A549 (cell line): Measurements from ENCODE around the gene PID1. TPM values are rescaled to one million over a fixed set of nuclear protein-coding genes. Genes with fewer than 3 reads are reported as not detected.

Source experiments
- ATAC-seq, 2 experiments: fragments of 200-7000 bp in 1 of 2; fragments of >200 bp in 1 of 2; cut with Nextera tagmentation in 1 of 2; cut with Tn5 transposase in 1 of 2; 3 replicates each; pipeline versions ENCODE4 v1.8.0 to v1.9.1; 2018 to 2020; ENCODE audit warnings: mild to moderate bottlenecking in 1 of 2, moderate library complexity in 1 of 2
- CTCF ChIA-PET: fragments of 300-600 bp; sonication (Branson Sonifier 250); formaldehyde crosslinking; extraction: SDS; loops from one replicate; lab custom pipeline; 2021; ENCODE audit warnings: antibody characterized with exemption, inconsistent platforms; lab: Yijun Ruan, JAX
- POLR2A ChIA-PET: fragments of 350-600 bp; formaldehyde crosslinking; extraction: SDS; loops from one replicate; lab custom pipeline; 2021; ENCODE audit warnings: antibody characterized with exemption, inconsistent platforms; lab: Yijun Ruan, JAX
- DNase-seq, 2 experiments: peaks; one replicate each; pipeline versions ENCODE4 v3.0.0 to v3.0.0-alpha.2; 2011 to 2016; ENCODE audit warnings: low read depth in 1 of 2, low spot score in 1 of 2
- FAIRE-seq: peaks from 2 replicates; lab custom pipeline; 2011; peaks lifted over from hg19 to GRCh38; lab: Jason Lieb, UNC
- H3K27ac ChIP-seq, 2 experiments: fragments of >200 bp; sonication (Bioruptor Twin); formaldehyde crosslinking; 3 replicates each; pipeline ENCODE4 v1.5.1; 2016 to 2017
- H3K4me1 ChIP-seq: fragments of >200 bp; sonication (Bioruptor Twin); formaldehyde crosslinking; 3 replicates; pipeline ENCODE4 v1.6.1; 2016
- H3K4me2 ChIP-seq: fragments of >200 bp; sonication (Bioruptor Twin); formaldehyde crosslinking; 3 replicates; pipeline ENCODE4 v1.6.1; 2016
- H3K4me3 ChIP-seq: fragments of >200 bp; sonication (Bioruptor Twin); formaldehyde crosslinking; 3 replicates; pipeline ENCODE4 v1.5.1; 2016
- H3K9me3 ChIP-seq: fragments of >200 bp; sonication (Bioruptor Twin); formaldehyde crosslinking; 3 replicates; pipeline ENCODE4 v1.6.1; 2016
- CBX2 ChIP-seq: fragments of 200-600 bp; sonication (generic); IDR thresholded peaks from 2 replicates; pipeline ENCODE4 v1.6.1; 2016; ENCODE audit warnings: low read depth, mild to moderate bottlenecking, borderline replicate concordance
- CEBPB ChIP-seq, 2 experiments: fragments of >200 bp in 1 of 2; sonication (Bioruptor Twin) in 1 of 2; formaldehyde crosslinking in 1 of 2; IDR thresholded peaks; 2 replicates each; pipeline ENCODE4 v1.6.1; 2012 to 2016
- EHF ChIP-seq: fragments of 250-450 bp; sonication (Bioruptor Pico); IDR thresholded peaks from 2 replicates; pipeline ENCODE4 v1.5.0; 2020; ENCODE audit warnings: mild to moderate bottlenecking
- GATA3 ChIP-seq: IDR thresholded peaks from 2 replicates; pipeline ENCODE4 v1.6.1; 2012; ENCODE audit warnings: borderline replicate concordance
- HEYL ChIP-seq: fragments of 250-450 bp; sonication (Bioruptor Pico); IDR thresholded peaks from 2 replicates; pipeline ENCODE4 v1.8.0; 2021; ENCODE audit warnings: mild to moderate bottlenecking, moderate library complexity
- KDM1A ChIP-seq: fragments of 200-600 bp; sonication (generic); IDR thresholded peaks from 2 replicates; pipeline ENCODE4 v1.6.1; 2016; ENCODE audit warnings: low read depth, mild to moderate bottlenecking
- MAZ ChIP-seq: fragments of 150-350 bp; IDR thresholded peaks from 2 replicates; pipeline ENCODE4 v1.6.1; 2014; ENCODE audit warnings: antibody characterized with exemption, low read depth, low read length, borderline replicate concordance
- MYC ChIP-seq: IDR thresholded peaks from 2 replicates; pipeline ENCODE4 v1.6.1; 2012; ENCODE audit warnings: mild to moderate bottlenecking, inconsistent platforms, low read length, improper control_type of control experiment, borderline replicate concordance
- NPAS2 ChIP-seq: fragments of 250-450 bp; sonication (Bioruptor Pico); IDR thresholded peaks from 2 replicates; pipeline ENCODE4 v1.8.0; 2022; ENCODE audit warnings: mild to moderate bottlenecking, moderate library complexity, borderline replicate concordance
- RARB ChIP-seq: fragments of 250-450 bp; sonication (Bioruptor Pico); IDR thresholded peaks from 2 replicates; pipeline ENCODE4 v1.8.0; 2021; ENCODE audit warnings: mild to moderate bottlenecking, moderate library complexity
- ZC3H11A ChIP-seq: fragments of 450-650 bp; IDR thresholded peaks from 2 replicates; pipeline ENCODE4 v1.6.1; 2014; ENCODE audit warnings: antibody characterized with exemption, mild to moderate bottlenecking
- ZNF302 ChIP-seq: fragments of 250-450 bp; sonication (Bioruptor Pico); IDR thresholded peaks from 2 replicates; pipeline ENCODE4 v1.9.0; 2021; ENCODE audit warnings: inconsistent platforms, mild to moderate bottlenecking, moderate library complexity
- ZSCAN20 ChIP-seq: fragments of 250-450 bp; sonication (Bioruptor Pico); IDR thresholded peaks from 2 replicates; pipeline ENCODE4 v1.8.0; 2022; ENCODE audit warnings: mild to moderate bottlenecking, moderate library complexity
- WGBS: methylation state at CpG from one replicate; pipeline ENCODE4 v1.1.6; 2017; ENCODE audit errors: missing lambda C conversion rate; 5-methylcytosine and 5-hydroxymethylcytosine counted together
- polyA plus RNA-seq, 4 experiments: library from polyadenylated mRNA; depleted of rRNA in 3 of 4; stranded (reverse); fragments of >200 nt; fragmentation: RNase III in 1 of 4; extraction: RNeasy Plus Mini Kit Qiagen cat#74134 plus additional on column Dnase treatment in 1 of 4; gene quantifications; 2 replicates in 3 of 4; 3 replicates in 1 of 4; pipeline ENCODE4 v1.2.3, GENCODE V29; 2011 to 2017
- TF ChIP-seq, protein P1 (sequence below): IDR thresholded peaks from 2 replicates; pipeline ENCODE4 v1.6.1; 2012
- TF ChIP-seq, protein P2 (sequence below): fragments of 200-600 bp; sonication (generic); IDR thresholded peaks from 2 replicates; pipeline ENCODE4 v1.6.1; 2016; ENCODE audit warnings: antibody characterized with exemption, mild to moderate bottlenecking, moderate library complexity
- TF ChIP-seq, protein P3 (sequence below): fragments of >200 bp; sonication (Bioruptor Twin); formaldehyde crosslinking; IDR thresholded peaks from 3 replicates; pipeline ENCODE4 v1.5.1; 2016

PID1 gene
- polyA plus RNA-seq, 2 of the 4 experiments (the other 2 are of a cell fraction), result 0.75 to 2.7 TPM

DNA sequence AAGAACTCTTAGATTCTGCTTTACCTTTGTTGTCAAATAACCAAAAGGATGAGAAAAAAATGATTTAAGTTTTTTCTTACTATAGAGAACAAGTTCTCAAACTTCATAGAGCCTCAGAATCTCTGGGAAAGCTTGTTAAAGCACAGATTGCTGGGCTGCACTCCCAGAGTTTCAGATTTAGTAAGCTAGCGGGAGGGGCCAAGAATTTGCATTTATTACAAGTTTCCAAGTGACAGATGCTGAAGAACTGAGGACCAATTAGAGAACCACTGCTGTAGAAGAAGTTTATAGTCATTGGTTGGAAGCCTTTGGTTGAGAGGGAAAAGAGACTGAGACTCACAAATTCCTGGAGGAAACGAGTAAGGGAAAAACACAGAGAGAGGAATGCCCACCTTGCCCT lies 32.1 kb downstream of the PID1 start:
- Histone ChIP-seq H3K9me3 (peaks cover 6% of the 10 kb centered on the region; the same call in 2 of the 3 replicates), H3K4me3 (no peak overlapping the region), H3K4me2 (no peak overlapping the region), H3K4me1 (no peaks in the 10 kb centered on the region), H3K27ac (no peak overlapping the region)
- ATAC-seq (no peak), DNase-seq (no peak), FAIRE-seq (no peak)
- POLR2A ChIA-PET, result no interaction called here
- TF ChIP-seq CBX2, result no peak
- no peak for TF ChIP-seq NPAS2 (CRISPR knock-in tag)
- no peak for TF ChIP-seq MYC
- no peak for TF ChIP-seq MAZ
- TF ChIP-seq HEYL (CRISPR knock-in tag), result no peak
- TF ChIP-seq GATA3, result no peak
- 2% methylated on average over 2 of the region's 2 CpGs for WGBS
- CTCF ChIA-PET, result no interaction called here

DNA sequence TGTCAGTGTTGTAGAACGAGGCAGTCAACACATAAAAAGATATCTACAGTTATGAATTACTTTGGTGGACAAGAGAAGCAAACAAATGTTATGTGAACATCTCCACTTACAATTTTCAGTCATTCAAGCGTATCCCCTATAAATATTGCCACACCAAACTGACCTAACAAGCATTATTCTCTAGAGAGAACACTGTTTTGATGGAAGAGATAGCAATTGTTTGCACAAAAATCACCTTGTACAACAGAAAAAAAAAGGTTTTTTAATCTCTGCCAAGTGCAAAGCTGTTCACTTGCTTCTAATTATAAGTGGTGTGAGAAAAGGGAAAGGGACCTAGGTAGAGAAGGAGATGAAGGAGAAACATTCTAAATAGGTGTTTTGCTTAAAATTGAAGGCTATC lies 33.8 kb downstream of the PID1 start:
- WGBS, result 3% methylated on average over 2 of the region's 2 CpGs
- CTCF ChIA-PET, result interaction anchor here (0.6 to 0.7 kb wide), 2 partner anchors 27 to 682 kb away, joined by 4 read pairs; no protein-coding TSS in a partner anchor
- Histone ChIP-seq H3K4me3 (no peak overlapping the region), H3K4me2 (no peak overlapping the region), H3K27ac (no peak overlapping the region), H3K9me3 (peaks cover 6% of the 10 kb centered on the region; the same call in 2 of the 3 replicates)
- DNase-seq, result no peak
- no peak for ATAC-seq
- no peak for FAIRE-seq
- TF ChIP-seq CBX2, result no peak
- no peak for TF ChIP-seq KDM1A
- TF ChIP-seq EHF (CRISPR knock-in tag), result no peak
- no peak for TF ChIP-seq HEYL (CRISPR knock-in tag)
- TF ChIP-seq ZC3H11A, result no peak
- TF ChIP-seq, protein P1, sequence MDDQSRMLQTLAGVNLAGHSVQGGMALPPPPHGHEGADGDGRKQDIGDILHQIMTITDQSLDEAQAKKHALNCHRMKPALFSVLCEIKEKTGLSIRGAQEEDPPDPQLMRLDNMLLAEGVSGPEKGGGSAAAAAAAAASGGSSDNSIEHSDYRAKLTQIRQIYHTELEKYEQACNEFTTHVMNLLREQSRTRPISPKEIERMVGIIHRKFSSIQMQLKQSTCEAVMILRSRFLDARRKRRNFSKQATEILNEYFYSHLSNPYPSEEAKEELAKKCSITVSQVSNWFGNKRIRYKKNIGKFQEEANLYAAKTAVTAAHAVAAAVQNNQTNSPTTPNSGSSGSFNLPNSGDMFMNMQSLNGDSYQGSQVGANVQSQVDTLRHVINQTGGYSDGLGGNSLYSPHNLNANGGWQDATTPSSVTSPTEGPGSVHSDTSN, result no peak
- no peak for TF ChIP-seq ZNF302 (CRISPR knock-in tag)
- no peak for TF ChIP-seq RARB (CRISPR knock-in tag)
- no peak for TF ChIP-seq ZSCAN20 (CRISPR knock-in tag)
- TF ChIP-seq CEBPB (IDR thresholded peaks at IDR 0.05), result no peak
- TF ChIP-seq, protein P2, sequence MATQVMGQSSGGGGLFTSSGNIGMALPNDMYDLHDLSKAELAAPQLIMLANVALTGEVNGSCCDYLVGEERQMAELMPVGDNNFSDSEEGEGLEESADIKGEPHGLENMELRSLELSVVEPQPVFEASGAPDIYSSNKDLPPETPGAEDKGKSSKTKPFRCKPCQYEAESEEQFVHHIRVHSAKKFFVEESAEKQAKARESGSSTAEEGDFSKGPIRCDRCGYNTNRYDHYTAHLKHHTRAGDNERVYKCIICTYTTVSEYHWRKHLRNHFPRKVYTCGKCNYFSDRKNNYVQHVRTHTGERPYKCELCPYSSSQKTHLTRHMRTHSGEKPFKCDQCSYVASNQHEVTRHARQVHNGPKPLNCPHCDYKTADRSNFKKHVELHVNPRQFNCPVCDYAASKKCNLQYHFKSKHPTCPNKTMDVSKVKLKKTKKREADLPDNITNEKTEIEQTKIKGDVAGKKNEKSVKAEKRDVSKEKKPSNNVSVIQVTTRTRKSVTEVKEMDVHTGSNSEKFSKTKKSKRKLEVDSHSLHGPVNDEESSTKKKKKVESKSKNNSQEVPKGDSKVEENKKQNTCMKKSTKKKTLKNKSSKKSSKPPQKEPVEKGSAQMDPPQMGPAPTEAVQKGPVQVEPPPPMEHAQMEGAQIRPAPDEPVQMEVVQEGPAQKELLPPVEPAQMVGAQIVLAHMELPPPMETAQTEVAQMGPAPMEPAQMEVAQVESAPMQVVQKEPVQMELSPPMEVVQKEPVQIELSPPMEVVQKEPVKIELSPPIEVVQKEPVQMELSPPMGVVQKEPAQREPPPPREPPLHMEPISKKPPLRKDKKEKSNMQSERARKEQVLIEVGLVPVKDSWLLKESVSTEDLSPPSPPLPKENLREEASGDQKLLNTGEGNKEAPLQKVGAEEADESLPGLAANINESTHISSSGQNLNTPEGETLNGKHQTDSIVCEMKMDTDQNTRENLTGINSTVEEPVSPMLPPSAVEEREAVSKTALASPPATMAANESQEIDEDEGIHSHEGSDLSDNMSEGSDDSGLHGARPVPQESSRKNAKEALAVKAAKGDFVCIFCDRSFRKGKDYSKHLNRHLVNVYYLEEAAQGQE, result no peak
- TF ChIP-seq, protein P3, sequence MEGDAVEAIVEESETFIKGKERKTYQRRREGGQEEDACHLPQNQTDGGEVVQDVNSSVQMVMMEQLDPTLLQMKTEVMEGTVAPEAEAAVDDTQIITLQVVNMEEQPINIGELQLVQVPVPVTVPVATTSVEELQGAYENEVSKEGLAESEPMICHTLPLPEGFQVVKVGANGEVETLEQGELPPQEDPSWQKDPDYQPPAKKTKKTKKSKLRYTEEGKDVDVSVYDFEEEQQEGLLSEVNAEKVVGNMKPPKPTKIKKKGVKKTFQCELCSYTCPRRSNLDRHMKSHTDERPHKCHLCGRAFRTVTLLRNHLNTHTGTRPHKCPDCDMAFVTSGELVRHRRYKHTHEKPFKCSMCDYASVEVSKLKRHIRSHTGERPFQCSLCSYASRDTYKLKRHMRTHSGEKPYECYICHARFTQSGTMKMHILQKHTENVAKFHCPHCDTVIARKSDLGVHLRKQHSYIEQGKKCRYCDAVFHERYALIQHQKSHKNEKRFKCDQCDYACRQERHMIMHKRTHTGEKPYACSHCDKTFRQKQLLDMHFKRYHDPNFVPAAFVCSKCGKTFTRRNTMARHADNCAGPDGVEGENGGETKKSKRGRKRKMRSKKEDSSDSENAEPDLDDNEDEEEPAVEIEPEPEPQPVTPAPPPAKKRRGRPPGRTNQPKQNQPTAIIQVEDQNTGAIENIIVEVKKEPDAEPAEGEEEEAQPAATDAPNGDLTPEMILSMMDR, result no peak
- TF ChIP-seq, all 56 proteins: peak for 0
- POLR2A ChIA-PET, result no interaction called here
- H3K4me1 ChIP-seq, result no peaks in the 10 kb centered on the region
